SK-N-MC (cell line): ENCODE results near the gene EMP1.

Experiments used
- EZH2 ChIP-seq: fragments of 200-600 bp; sonication (generic); IDR thresholded peaks from one replicate; pipeline ENCODE4 v1.6.1; 2017; ENCODE audit warnings: antibody characterized with exemption
- POLR2AphosphoS5 ChIP-seq: IDR thresholded peaks from 2 replicates; pipeline ENCODE4 v1.6.1; 2012; ENCODE audit warnings: mild to moderate bottlenecking, low read depth, low read length, borderline replicate concordance

DNA sequence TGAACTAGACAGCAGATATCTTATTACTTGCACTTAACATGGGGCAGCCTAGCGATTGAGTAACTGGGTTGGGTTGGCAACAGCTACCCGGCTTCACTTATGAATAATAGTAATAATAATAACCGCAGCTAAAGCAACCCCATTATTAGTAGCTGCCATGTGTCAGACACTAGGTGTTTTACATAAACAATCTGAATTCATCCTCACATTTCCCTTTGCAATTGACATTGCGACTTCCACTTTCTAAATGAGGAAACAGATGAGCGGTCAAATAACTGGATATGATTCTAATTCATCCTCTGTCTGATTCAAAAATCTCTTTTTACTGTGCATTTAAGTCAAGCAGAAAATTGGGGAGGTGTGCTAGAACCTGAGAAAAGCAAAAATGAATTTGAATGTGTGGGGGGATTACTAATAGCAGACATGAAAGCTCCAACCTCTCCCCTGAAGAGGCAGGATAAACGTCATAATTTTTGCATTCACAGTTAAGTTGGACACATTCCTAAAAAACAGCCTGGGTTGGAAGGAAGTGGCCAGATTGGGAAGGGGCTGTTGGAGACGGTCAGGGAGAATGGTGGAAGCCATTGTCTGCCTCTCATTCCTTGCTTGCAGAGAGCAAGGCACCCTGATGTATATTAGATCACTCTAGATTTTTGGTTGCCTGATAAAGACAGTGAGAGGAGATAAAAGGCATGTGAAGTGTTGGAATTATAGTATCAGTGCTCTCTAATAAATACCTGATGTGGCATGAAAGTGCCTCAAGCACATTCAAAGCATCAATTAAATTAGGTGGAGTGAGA, 13.1 kb downstream of the EMP1 start:
- TF ChIP-seq EZH2 (no peak), POLR2AphosphoS5 (no peak)
